Measurements from ENCODE around the gene TMEM176A. TPM values are rescaled to one million over a fixed set of nuclear protein-coding genes. Genes with fewer than 3 reads are reported as not detected.

The TMEM176A gene
- total and polyA plus RNA-seq, 2 of the 8 experiments (the other 6 are each of a cell fraction or from before 2014, with no cell fraction given): 1.3 to 1.5 TPM

DNA sequence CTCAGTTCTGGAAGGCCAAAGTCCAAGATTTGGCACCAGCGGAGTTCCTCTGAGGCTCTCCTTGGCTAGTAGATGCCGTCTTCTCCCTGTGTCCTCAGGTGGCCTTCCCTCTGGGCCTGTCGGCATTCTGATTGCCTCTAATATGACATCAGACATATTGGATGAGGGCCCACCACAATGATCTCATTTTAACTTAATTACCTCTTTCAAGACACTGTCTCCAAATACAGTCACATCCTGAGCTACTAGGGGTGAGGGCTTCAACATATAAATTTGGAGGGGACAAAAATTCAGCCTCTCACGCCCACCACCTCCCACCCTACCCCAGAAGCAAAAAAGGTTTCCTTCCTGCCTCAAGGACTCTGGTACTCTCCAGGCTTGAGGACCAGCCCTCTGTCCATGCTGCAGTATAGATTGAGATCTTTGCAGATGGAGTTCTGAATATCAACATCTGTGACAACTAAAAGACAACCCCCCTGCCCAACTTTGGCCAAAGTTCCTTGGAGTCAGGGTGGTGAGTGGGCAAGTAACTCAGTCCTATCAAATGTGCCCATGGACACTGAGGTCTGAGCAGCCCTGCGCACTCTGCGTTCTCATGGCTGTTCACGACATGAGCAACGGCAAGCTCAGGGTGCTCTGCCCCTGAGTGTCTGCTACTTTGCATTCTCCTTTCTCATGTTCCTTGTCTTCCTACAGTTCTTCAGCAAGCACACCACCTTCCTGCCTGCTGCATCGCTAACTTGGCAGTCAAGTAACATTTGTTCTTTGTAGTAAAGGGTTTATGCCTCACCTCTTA lies 11.9 kb upstream of the TMEM176A start:
- CTCF ChIA-PET (ENCODE audit: partially characterized antibody): interaction anchor here (0.8 to 2.7 kb wide), 10 partner anchors 10 to 197 kb away, joined by 3 to 19 read pairs (median 4); no protein-coding TSS in a partner anchor
- Histone ChIP-seq H3K9ac (replicated peaks in 1 of 4; ENCODE audit: extremely low read depth in 1 of 4, low read depth in 3 of 4, low read length in 3 of 4) (no peak overlapping the region; a peak in 1 of 7 replicates), H3K27ac (ENCODE audit: low read depth, low read length) (no peak overlapping the region), H3K79me2 (ENCODE audit: control insufficient read depth in 1 of 2, insufficient read depth in 2 of 2, low read length in 2 of 2) (no peaks in the 10 kb centered on the region), H3K79me1 (ENCODE audit: low read depth, low read length) (no peaks in the 10 kb centered on the region), H4K8ac (ENCODE audit: extremely low read depth, insufficient read depth, low read length) (no peak overlapping the region), H3K9me3 (ENCODE audit: insufficient read depth in 2 of 2, low read depth in 1 of 2, low read length in 1 of 2) (no peaks in the 10 kb centered on the region), H3K56ac (replicated peaks; ENCODE audit: insufficient read length, low read depth, low read length) (no peak overlapping the region), H3K23me2 (ENCODE audit: low read depth, low read length) (no peaks in the 10 kb centered on the region), H2BK20ac (ENCODE audit: low read length) (no peak overlapping the region), H4K91ac (replicated peaks; ENCODE audit: insufficient read length, low read length) (no peak overlapping the region), H2BK12ac (ENCODE audit: low read depth, low read length) (no peak overlapping the region), H3K14ac (ENCODE audit: insufficient read length) (no peak overlapping the region), H2AFZ (ENCODE audit: low read length) (no peak overlapping the region), H4K5ac (ENCODE audit: insufficient read length, low read depth, low read length) (no peak overlapping the region), H2BK15ac (ENCODE audit: low read length) (no peak overlapping the region), H3K36me3 (ENCODE audit: control insufficient read depth in 2 of 4, insufficient read depth in 4 of 4, low read length in 3 of 4) (no peaks in the 10 kb centered on the region), H2BK5ac (ENCODE audit: low read depth, low read length) (no peak overlapping the region), H3K4me1 (replicated peaks in 1 of 4; ENCODE audit: control insufficient read depth in 3 of 4, insufficient read depth in 4 of 4, low read length in 3 of 4) (no peaks in the 10 kb centered on the region; a peak in 1 of 7 replicates), H4K20me1 (replicated peaks in 1 of 2; ENCODE audit: control insufficient read depth in 1 of 2, insufficient read depth in 2 of 2, low read length in 2 of 2) (no peaks in the 10 kb centered on the region), H2AK5ac (ENCODE audit: low read depth, low read length) (no peak overlapping the region), H3K18ac (ENCODE audit: extremely low read depth, low read length) (no peak overlapping the region), H3K23ac (ENCODE audit: insufficient read length) (no peak overlapping the region), H3K4me3 (ENCODE audit: extremely low read depth in 1 of 4, insufficient read depth in 2 of 4, low read depth in 3 of 4, low read length in 4 of 4) (no peak overlapping the region), H3K4ac (replicated peaks; ENCODE audit: insufficient read length, low read depth, low read length) (no peak overlapping the region), H2BK120ac (replicated peaks; ENCODE audit: low read depth, low read length) (no peak overlapping the region), H3K27me3 (replicated peaks in 1 of 4; ENCODE audit: control insufficient read depth in 3 of 4, extremely low read depth in 1 of 4, insufficient read depth in 3 of 4, low read length in 3 of 4) (no peaks in the 10 kb centered on the region; a peak in 1 of 7 replicates), H3K4me2 (ENCODE audit: insufficient read depth in 1 of 2, low read depth in 2 of 2, low read length in 2 of 2) (no peak overlapping the region)
- 90% methylated on average over 9 of the region's 9 CpGs; no CpG with 5 or more reads in 1 of the 2 experiments for WGBS, 2 experiments (ENCODE audit: extremely low coverage in 1 of 2, insufficient coverage in 1 of 2, insufficient read length in 1 of 2, insufficient replicate concordance in 2 of 2, low coverage in 1 of 2, low lambda C conversion rate in 2 of 2, missing lambda C conversion rate in 1 of 2)
- POLR2A ChIA-PET (ENCODE audit: partially characterized antibody): interaction anchor here (1.2 kb wide), 1 partner anchor 11 kb away, joined by 3 read pairs; the partner anchor contains the start of gene TMEM176B
- FAIRE-seq (no peak), DNase-seq (ENCODE audit: low read depth in 1 of 2, low spot score in 2 of 2) (no peak)
- no peak for TF ChIP-seq PHF8 (conservative IDR thresholded peaks at IDR 0.05; ENCODE audit: low read depth, low read length)
- TF ChIP-seq, protein P1, sequence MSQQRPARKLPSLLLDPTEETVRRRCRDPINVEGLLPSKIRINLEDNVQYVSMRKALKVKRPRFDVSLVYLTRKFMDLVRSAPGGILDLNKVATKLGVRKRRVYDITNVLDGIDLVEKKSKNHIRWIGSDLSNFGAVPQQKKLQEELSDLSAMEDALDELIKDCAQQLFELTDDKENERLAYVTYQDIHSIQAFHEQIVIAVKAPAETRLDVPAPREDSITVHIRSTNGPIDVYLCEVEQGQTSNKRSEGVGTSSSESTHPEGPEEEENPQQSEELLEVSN (IDR thresholded peaks at IDR 0.05): no peak
- TF ChIP-seq MAFK (IDR thresholded peaks at IDR 0.05; ENCODE audit: low read depth, low read length): no peak
- TF ChIP-seq, protein P2, sequence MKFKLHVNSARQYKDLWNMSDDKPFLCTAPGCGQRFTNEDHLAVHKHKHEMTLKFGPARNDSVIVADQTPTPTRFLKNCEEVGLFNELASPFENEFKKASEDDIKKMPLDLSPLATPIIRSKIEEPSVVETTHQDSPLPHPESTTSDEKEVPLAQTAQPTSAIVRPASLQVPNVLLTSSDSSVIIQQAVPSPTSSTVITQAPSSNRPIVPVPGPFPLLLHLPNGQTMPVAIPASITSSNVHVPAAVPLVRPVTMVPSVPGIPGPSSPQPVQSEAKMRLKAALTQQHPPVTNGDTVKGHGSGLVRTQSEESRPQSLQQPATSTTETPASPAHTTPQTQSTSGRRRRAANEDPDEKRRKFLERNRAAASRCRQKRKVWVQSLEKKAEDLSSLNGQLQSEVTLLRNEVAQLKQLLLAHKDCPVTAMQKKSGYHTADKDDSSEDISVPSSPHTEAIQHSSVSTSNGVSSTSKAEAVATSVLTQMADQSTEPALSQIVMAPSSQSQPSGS (IDR thresholded peaks at IDR 0.05; ENCODE audit: low read length): no peak
- TF ChIP-seq NANOG (IDR thresholded peaks at IDR 0.05; ENCODE audit: insufficient read depth, low read depth, low read length, poor library complexity, severe bottlenecking): no peak
- no peak for TF ChIP-seq RFX5 (IDR thresholded peaks at IDR 0.05; ENCODE audit: borderline replicate concordance, low read depth, low read length)
- TF ChIP-seq ZNF274 (IDR thresholded peaks at IDR 0.05; ENCODE audit: borderline replicate concordance, extremely low read depth, low read length): no peak
- no peak for TF ChIP-seq ASH2L (IDR thresholded peaks at IDR 0.05; ENCODE audit: low read length)
- no peak for TF ChIP-seq FOSL1 (IDR thresholded peaks at IDR 0.05; ENCODE audit: insufficient read depth, low read depth, low read length)
- no peak for TF ChIP-seq CREB1 (IDR thresholded peaks at IDR 0.05)
